ENCODE data around the gene IARS1. TPM values are rescaled to one million over a fixed set of nuclear protein-coding genes. Genes with fewer than 3 reads are reported as not detected.
A peak's percentile ranks its signal among the peaks of the same experiment; 100 is the strongest.

IARS1 gene
- total and polyA plus RNA-seq, 10 of the 15 experiments (the other 5 are each of a cell fraction or from before 2014, with no cell fraction given): 71.0 to 227 (median 153) TPM

GRCh38 chr9:92325991-92326500 is 32.5 kb upstream of the IARS1 start (continued):
- peak; percentile 100 for TF ChIP-seq NKRF (conservative IDR thresholded peaks at IDR 0.05)
- no peak for TF ChIP-seq MTA3 (IDR thresholded peaks at IDR 0.05; ENCODE audit: borderline replicate concordance, low read length)
- TF ChIP-seq PML (IDR thresholded peaks at IDR 0.05; ENCODE audit: low read length): no peak
- no peak for TF ChIP-seq ZNF207 (IDR thresholded peaks at IDR 0.05; ENCODE audit: borderline replicate concordance)
- TF ChIP-seq BACH1 (IDR thresholded peaks at IDR 0.05; ENCODE audit: borderline replicate concordance): no peak
- TF ChIP-seq ESRRA (IDR thresholded peaks at IDR 0.05; ENCODE audit: low read length): no peak
- no peak for TF ChIP-seq ZBTB4 (CRISPR knock-in tag; IDR thresholded peaks at IDR 0.05)
- TF ChIP-seq RFX5 (IDR thresholded peaks at IDR 0.05; ENCODE audit: low read depth, low read length): no peak
- TF ChIP-seq SMC3 (IDR thresholded peaks at IDR 0.05; ENCODE audit: borderline replicate concordance, low read length): no peak
- TF ChIP-seq YY1 (IDR thresholded peaks at IDR 0.05; ENCODE audit: low read depth, low read length): peak; percentile 78; the same call in 1 of the 2 replicates
- TF ChIP-seq, protein P1, sequence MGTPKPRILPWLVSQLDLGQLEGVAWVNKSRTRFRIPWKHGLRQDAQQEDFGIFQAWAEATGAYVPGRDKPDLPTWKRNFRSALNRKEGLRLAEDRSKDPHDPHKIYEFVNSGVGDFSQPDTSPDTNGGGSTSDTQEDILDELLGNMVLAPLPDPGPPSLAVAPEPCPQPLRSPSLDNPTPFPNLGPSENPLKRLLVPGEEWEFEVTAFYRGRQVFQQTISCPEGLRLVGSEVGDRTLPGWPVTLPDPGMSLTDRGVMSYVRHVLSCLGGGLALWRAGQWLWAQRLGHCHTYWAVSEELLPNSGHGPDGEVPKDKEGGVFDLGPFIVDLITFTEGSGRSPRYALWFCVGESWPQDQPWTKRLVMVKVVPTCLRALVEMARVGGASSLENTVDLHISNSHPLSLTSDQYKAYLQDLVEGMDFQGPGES (IDR thresholded peaks at IDR 0.05): no peak
- no peak for TF ChIP-seq ATF7 (IDR thresholded peaks at IDR 0.05; ENCODE audit: low read depth)
- no peak for TF ChIP-seq NR2C2 (IDR thresholded peaks at IDR 0.05; ENCODE audit: borderline replicate concordance, control insufficient read depth, insufficient read length, low read depth)
- no peak for TF ChIP-seq WRNIP1 (IDR thresholded peaks at IDR 0.05; ENCODE audit: borderline replicate concordance, low read depth, low read length)
- no peak for TF ChIP-seq BCL11A (IDR thresholded peaks at IDR 0.05; ENCODE audit: low read depth, low read length)
- no peak for TF ChIP-seq CBX3 (IDR thresholded peaks at IDR 0.05; ENCODE audit: borderline replicate concordance, low read depth)
- no peak for TF ChIP-seq ZNF384 (IDR thresholded peaks at IDR 0.05; ENCODE audit: borderline replicate concordance, low read depth, low read length)
- no peak for TF ChIP-seq FOS (IDR thresholded peaks at IDR 0.05; ENCODE audit: borderline replicate concordance, extremely low read depth, insufficient read length)
- no peak for TF ChIP-seq RELA (IDR thresholded peaks at IDR 0.05; ENCODE audit: borderline replicate concordance, partially characterized antibody)
- TF ChIP-seq PAX5 (IDR thresholded peaks at IDR 0.05; ENCODE audit: borderline replicate concordance, low read depth, low read length): no peak
- no peak for TF ChIP-seq ATF2 (IDR thresholded peaks at IDR 0.05; ENCODE audit: low read length)
- 0 out of 2 replicates have a peak, but pooled peaks have one; percentile 5 for TF ChIP-seq DPF2 (IDR thresholded peaks at IDR 0.05)
- no peak; the same call in 1 of the 2 replicates for TF ChIP-seq POLR2AphosphoS5 (IDR thresholded peaks at IDR 0.05; ENCODE audit: low read length)
- TF ChIP-seq, protein P2, sequence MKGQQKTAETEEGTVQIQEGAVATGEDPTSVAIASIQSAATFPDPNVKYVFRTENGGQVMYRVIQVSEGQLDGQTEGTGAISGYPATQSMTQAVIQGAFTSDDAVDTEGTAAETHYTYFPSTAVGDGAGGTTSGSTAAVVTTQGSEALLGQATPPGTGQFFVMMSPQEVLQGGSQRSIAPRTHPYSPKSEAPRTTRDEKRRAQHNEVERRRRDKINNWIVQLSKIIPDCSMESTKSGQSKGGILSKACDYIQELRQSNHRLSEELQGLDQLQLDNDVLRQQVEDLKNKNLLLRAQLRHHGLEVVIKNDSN (IDR thresholded peaks at IDR 0.05; ENCODE audit: borderline replicate concordance, extremely low read length, insufficient read depth, low read depth, low read length): no peak
